GM18526 (cell line): ENCODE measurements around the gene OR2G6.
"Not testable (repeated sequence)": the region's sequence is repeated elsewhere in the genome, so short reads cannot be mapped to it uniquely, and the experiment has no call there.

ENCODE experiments used
- POLR2A ChIP-seq: IDR thresholded peaks from 3 replicates; pipeline ENCODE4 v1.6.1; 2011; ENCODE audit not compliant: insufficient read length; ENCODE audit errors: extremely low read depth

OR2G6 gene

GRCh38 chr1:248507773-248508172, at the start of gene OR2G6:
Gene OR2G6, plus strand, starts transcription at chr1:248508073. Its CDS starts 13,574 bp downstream, at chr1:248521647.
- TF ChIP-seq POLR2A = not testable (repeated sequence)

- TF ChIP-seq POLR2A = no peak
Measured at GRCh38 chr1:248471154-248471553, 36.7 kb upstream of the OR2G6 start.

GRCh38 chr1:248473051-248473450, 34.8 kb upstream of the OR2G6 start, which contains the start of gene OR2T3:
Gene OR2T3, plus strand, starts transcription at chr1:248473351. Its CDS starts 0 bp downstream, at chr1:248473351.
- TF ChIP-seq POLR2A = not testable (repeated sequence)

GRCh38 chr1:248488289-248488688, 19.6 kb upstream of the OR2G6 start, which contains the start of gene OR2T5:
Gene OR2T5, plus strand, starts transcription at chr1:248488589. Its CDS starts 0 bp downstream, at chr1:248488589.
- TF ChIP-seq POLR2A = not testable (repeated sequence)

- no peak for TF ChIP-seq POLR2A
Measured at GRCh38 chr1:248521856-248522255, 14.0 kb downstream of the OR2G6 start.

- not testable (repeated sequence) for TF ChIP-seq POLR2A
Measured at GRCh38 chr1:248562672-248563071, 54.8 kb downstream of the OR2G6 start, which contains the start of gene OR2T29. Gene OR2T29, minus strand, starts transcription at chr1:248562772. Its CDS starts 3,281 bp downstream, at chr1:248559491.

- TF ChIP-seq POLR2A = not testable (repeated sequence)
Measured at GRCh38 chr1:248574657-248575056, 66.8 kb downstream of the OR2G6 start, which contains the start of gene OR2T34. Gene OR2T34, minus strand, starts transcription at chr1:248574757. Its CDS starts 0 bp downstream, at chr1:248574757.

- TF ChIP-seq POLR2A = no peak
Measured at GRCh38 chr1:248576260-248576980, 68.5 kb downstream of the OR2G6 start.
